Stromal cell of bone marrow (primary cell): ENCODE results near the gene APBA3.

Experiments used
- DNase-seq: peaks from one replicate; pipeline ENCODE4 v3.0.0-alpha.2; 2012; ENCODE audit warnings: low read depth

APBA3 gene

GRCh38 chr19:3745363-3746045, 16.0 kb downstream of the APBA3 start:
- DNase-seq = no peak

- no peak for DNase-seq
Observed at GRCh38 chr19:3743486-3743885, 18.0 kb downstream of the APBA3 start.

- no peak for DNase-seq
Observed at GRCh38 chr19:3740431-3740830, 21.1 kb downstream of the APBA3 start.

- no peak for DNase-seq
Observed at GRCh38 chr19:3738477-3739220, 22.8 kb downstream of the APBA3 start.

GRCh38 chr19:3737487-3738205, 23.8 kb downstream of the APBA3 start:
- no peak for DNase-seq

GRCh38 chr19:3736106-3736724, 25.3 kb downstream of the APBA3 start:
- no peak for DNase-seq

- no peak for DNase-seq
Observed at GRCh38 chr19:3734310-3734600, 27.2 kb downstream of the APBA3 start.

GRCh38 chr19:3733549-3734309, 27.8 kb downstream of the APBA3 start:
- no peak for DNase-seq

GRCh38 chr19:3732108-3732507, 29.4 kb downstream of the APBA3 start:
- DNase-seq = no peak

GRCh38 chr19:3730457-3730958, 31.0 kb downstream of the APBA3 start:
- DNase-seq = no peak

GRCh38 chr19:3725640-3726310, 35.7 kb downstream of the APBA3 start:
- DNase-seq = no peak

- DNase-seq = no peak
Observed at GRCh38 chr19:3725121-3725520, 36.4 kb downstream of the APBA3 start.

- DNase-seq = no peak
Observed at GRCh38 chr19:3723883-3724282, 37.6 kb downstream of the APBA3 start.

- DNase-seq = no peak
Observed at GRCh38 chr19:3723110-3723488, 38.4 kb downstream of the APBA3 start.

GRCh38 chr19:3722443-3723109, 38.9 kb downstream of the APBA3 start:
- no peak for DNase-seq

GRCh38 chr19:3721887-3722442, 39.5 kb downstream of the APBA3 start:
- no peak for DNase-seq

GRCh38 chr19:3721131-3721886, 40.2 kb downstream of the APBA3 start:
- DNase-seq = peak; percentile 43

GRCh38 chr19:3720349-3720917, 41.1 kb downstream of the APBA3 start:
- DNase-seq = no peak

GRCh38 chr19:3719868-3720267, 41.6 kb downstream of the APBA3 start:
- DNase-seq = no peak
